HPDE6-E6E7 (cell line): ENCODE measurements around the gene ANKRD17.
"Not testable (repeated sequence)": the region's sequence is repeated elsewhere in the genome, so short reads cannot be mapped to it uniquely, and the experiment has no call there.

ENCODE experiments used
- DNase-seq: peaks from one replicate; pipeline ENCODE4 v3.0.0; 2011; ENCODE audit warnings: missing footprints; ENCODE audit errors: extremely low spot score

Gene ANKRD17, protein sequence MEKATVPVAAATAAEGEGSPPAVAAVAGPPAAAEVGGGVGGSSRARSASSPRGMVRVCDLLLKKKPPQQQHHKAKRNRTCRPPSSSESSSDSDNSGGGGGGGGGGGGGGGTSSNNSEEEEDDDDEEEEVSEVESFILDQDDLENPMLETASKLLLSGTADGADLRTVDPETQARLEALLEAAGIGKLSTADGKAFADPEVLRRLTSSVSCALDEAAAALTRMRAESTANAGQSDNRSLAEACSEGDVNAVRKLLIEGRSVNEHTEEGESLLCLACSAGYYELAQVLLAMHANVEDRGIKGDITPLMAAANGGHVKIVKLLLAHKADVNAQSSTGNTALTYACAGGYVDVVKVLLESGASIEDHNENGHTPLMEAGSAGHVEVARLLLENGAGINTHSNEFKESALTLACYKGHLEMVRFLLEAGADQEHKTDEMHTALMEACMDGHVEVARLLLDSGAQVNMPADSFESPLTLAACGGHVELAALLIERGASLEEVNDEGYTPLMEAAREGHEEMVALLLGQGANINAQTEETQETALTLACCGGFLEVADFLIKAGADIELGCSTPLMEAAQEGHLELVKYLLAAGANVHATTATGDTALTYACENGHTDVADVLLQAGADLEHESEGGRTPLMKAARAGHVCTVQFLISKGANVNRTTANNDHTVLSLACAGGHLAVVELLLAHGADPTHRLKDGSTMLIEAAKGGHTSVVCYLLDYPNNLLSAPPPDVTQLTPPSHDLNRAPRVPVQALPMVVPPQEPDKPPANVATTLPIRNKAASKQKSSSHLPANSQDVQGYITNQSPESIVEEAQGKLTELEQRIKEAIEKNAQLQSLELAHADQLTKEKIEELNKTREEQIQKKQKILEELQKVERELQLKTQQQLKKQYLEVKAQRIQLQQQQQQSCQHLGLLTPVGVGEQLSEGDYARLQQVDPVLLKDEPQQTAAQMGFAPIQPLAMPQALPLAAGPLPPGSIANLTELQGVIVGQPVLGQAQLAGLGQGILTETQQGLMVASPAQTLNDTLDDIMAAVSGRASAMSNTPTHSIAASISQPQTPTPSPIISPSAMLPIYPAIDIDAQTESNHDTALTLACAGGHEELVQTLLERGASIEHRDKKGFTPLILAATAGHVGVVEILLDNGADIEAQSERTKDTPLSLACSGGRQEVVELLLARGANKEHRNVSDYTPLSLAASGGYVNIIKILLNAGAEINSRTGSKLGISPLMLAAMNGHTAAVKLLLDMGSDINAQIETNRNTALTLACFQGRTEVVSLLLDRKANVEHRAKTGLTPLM (N-terminal part only)

DNA sequence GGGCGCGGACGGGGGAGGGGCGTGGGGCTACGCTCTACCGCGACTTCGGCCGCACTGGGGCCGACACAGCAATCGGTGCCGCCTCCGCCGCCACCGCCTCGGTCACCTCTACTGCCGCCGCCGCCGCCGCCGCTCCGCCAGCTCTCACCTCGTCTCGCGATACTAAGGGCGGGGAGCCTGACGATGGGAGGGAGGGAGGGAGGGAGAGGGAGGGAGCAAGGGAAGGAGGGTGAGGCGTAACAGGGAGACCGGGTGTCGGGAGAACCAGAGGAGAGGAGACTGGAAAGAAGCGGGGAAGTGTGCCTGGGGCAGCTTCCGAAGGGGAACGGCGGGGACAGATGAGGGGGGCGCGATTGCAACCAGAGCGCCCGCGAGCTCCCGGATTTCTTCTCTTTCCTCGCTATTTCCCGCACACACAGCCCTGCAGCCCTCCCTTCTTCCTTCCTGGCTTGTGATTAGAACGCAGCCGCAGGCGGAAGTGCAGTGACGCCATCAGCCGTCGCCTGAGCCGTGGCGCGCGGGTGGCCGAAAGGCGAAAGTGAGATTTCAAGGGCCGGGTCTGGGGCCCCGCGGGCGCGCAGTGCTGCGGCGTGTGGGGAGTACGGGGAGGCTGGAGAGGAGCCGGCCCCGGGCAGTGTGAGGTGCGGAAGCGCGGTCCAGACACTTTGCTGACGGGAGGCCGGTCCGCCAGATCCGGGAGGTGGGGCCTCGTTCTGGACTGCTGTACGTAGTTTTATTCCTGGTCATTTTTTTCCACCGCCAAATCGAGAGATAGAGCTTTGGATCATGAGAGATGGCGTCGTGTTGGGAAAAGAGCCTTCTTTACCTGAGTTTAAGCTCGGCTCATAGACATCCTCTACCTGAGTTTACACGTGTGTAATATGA lies at the start of gene ANKRD17:
ANKRD17 (minus strand) TSS at position 113 of the 885 bp plus-strand sequence. CDS start 130 bp downstream, outside the sequence.
- peak; percentile 75 for DNase-seq

DNA sequence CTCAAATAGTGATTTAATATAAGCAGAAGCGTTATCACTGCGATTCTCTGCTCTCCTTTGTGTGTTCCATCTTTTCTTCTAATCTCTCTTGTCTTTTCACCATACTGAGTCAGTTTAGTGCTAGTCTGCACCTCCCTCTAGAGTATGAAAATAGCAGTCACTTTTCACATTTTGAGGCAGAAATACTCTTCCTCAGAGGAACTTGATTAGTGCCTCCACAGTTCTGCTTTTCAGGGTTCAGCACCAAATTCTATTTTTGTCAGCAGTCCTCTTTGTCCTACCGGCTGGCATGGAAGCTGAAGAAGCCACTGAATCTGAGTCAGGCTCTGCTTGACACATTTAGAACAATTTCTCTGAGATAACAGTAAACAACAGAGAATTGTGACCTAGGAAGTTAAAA lies 49.7 kb upstream of the ANKRD17 start:
- no peak for DNase-seq

DNA sequence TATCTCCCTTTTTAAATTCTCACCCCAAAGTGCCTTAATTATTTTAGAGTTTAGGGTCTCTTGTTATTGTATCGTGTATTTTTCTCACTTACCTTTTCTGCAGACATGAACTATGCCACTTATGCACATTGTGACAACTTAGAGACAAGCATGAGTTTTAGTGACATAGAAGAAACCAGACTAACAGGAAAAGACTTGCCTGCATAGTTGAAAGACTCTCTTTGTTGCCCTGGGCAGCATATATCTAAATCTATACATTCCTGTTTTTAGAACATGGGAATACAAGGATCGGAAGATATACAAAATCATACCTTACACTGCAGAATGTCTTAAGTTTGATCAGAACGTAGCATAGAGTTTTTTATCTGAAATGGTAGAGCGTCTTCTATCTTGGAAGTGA lies 45.1 kb upstream of the ANKRD17 start:
- DNase-seq, result no peak

DNA sequence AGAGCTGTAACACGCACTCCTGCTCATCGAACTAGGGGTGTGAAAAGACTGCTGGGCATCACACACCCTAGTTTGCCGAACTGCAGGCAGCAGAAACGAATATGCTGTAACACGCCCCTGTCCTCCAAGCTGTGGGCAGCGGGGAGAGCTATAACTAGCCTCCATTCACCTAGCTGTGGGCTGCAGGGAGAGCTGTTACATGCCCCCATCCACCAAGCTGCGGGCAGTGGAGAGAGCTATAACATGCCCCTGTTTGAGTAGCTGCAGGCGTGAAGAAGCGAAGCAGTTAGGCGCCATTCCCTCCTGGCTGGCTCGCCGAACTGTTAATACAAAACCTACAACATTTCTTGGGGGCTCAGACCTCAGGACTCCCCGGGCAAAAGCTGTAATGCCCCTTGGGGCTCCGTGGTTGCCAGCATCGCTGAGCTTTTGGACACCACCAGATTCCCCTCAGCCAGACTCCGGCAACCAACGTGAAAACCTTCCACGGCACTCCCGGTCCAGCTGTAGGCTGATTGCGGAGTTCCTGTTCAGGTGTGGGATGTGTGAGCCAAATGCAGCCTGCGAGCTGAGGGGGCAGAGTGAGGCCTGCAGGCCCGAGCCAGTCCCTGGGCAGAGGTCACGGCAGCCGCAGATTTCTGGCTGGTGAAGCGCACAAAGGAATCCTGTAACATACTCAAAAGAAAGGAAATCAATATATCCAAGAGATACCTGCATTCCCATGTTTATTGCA lies 41.1 kb upstream of the ANKRD17 start:
- no peak for DNase-seq

DNA sequence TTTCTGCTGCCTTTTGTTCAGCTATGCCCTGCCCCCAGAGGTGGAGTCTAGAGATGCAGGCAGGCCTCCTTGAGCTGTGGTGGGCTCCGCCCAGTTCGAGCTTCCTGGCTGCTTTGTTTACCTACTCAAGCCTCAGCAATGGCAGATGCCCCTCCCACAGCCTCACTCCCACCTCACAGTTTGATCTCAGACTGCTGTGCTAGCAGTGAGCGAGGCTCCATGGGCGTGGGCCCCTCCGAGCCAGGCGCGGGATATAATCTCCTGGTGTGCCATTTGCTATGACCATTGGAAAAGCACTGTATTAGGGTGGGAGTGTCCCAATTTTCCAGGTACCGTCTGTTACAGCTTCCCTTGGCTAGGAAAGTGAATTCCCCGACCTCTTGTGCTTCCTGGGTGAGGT lies 34.1 kb upstream of the ANKRD17 start:
- DNase-seq, result not testable (repeated sequence)

DNA sequence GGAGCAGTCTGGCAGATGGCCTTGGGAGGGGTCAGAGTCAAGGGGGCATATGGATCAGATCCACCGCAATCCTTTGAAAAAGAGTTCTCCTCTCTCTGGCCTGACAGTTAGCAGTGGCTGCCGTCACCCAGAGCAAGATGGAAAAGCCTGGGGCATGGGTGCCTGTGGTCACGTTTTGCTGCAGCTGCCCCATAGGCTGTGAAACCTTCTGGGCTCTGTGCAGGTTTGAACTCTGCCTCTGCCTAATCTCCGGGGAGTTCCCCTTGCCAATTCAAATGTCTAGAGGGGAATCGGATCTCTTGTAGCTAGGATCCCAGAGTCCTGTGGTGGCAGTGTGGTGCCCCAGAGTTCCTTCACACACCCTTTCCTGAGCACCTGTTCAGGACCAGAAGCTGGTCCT lies 23.4 kb upstream of the ANKRD17 start:
- no peak for DNase-seq

DNA sequence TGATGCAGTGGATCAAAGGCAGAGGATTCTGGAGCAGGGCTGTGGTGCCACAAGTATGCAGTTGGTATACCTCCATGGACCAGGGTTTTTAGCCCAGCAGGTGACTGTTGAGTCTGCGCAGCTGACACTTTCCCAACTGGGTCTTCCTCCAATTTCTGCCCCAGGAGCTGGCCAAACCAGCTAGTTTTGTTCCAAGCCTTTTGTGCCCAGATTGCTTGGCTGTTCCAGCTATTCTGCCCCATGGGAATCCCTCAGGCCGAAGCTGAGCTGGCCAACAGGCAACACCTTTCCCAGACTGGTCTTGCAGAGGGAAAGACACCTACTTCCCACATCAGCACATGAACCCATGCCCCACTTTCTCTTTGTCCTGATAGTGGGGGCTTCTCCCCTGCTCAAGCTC lies 22.8 kb upstream of the ANKRD17 start:
- no peak for DNase-seq

DNA sequence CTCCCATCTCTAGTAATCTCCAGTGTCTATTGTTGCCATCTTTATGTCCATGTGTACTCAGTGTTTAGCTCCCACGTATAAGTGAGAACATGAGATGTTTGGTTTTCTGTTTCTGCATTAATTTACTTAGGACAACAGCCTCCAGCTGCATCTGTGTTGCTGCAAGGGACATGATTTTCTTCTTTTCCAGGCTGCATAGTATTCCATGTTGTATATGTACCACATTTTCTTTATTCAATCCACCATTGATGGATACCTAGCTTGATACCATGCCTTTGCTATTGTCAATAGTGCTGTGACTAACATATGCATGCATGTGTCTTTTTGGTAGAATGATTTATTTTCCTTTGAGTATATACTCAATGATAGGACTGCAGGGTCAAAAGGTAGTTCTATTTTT lies 18.6 kb upstream of the ANKRD17 start:
- no peak for DNase-seq

DNA sequence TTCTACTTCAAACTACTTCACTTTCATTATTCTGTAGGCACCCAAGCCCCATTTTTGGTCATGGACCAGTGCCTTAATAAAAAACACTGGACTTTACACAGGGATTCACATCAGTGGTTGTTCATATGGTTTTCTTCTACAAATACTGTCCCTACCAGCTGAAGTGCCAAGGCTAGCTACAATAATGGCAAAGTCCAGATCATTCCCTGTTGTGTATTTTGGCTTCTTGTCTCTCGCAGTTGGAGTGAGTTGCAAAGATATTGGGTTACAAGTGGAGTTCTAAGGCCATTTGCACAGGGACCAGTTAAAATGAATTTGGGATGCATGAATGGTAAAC lies 16.7 kb upstream of the ANKRD17 start:
- DNase-seq, result no peak

DNA sequence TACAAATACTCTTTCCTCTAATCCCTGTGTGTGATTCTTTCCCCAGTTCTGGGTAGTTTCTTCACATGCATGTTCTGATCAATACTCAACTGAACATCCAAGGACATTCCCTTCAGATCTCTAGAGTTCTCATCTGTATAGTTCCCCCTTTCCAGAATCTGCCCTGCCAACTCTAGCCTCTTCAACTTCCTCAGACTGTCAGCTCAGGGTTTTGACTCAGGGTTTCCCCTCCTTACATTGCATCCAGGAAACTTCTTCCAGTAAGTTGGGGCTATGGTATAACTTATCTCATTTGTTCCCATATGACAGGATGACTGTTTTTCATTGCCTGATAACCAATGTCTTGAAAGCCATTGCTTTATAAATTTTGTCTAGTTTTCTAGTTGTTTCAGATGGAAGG lies 14.2 kb upstream of the ANKRD17 start:
- no peak for DNase-seq

DNA sequence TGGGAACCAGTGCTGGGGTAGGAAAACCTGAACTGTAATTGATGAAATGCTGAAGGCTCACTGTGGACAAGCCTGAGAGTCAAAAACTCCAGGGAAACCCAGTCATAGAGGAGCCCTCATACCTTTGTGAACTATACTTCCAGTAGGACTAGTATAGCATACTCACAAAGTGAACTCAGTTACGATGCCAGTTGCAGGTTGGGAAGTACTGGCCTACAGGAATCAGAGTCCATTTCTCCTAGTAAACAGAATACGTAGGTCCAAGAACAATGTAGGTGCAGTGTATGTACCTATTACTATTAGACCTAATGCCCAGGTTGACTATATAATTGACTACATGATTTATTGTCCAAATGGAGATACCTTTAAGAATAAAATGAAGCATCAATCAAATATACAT lies 8.5 kb upstream of the ANKRD17 start:
- DNase-seq, result no peak

DNA sequence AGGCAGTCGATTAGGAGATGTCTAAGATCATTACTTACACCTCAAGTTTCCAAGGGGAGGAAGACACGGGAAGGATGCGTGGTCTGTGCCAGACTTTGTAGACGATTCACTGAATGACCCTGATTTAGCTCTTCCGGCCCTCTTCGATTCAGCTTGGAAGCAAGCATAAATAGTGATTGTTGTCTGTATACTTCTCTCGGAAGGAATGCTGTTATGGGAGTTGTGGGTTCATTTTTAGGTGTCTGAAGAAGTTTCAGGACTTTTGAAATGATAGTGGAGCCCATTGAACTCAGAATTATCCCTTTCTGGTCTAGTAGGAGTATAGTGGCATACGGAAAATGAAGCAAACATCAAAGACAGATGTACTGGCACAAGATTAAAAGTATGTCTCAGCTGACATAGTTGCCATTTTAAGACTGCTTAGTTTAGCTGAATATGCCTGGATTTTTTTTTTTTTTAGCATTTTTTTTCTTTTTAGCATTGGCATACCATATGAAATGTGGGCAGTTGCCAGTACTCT lies 1.0 kb upstream of the ANKRD17 start:
- DNase-seq, result no peak

DNA sequence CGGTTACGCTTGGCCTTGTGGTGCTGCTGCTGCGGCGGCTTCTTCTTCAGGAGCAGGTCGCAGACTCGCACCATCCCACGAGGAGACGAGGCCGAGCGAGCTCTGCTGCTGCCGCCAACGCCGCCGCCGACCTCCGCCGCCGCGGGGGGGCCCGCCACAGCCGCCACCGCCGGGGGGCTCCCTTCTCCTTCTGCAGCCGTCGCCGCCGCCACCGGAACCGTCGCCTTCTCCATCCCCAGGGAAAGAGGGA lies 237 bp downstream of the ANKRD17 start:
- no peak for DNase-seq

DNA sequence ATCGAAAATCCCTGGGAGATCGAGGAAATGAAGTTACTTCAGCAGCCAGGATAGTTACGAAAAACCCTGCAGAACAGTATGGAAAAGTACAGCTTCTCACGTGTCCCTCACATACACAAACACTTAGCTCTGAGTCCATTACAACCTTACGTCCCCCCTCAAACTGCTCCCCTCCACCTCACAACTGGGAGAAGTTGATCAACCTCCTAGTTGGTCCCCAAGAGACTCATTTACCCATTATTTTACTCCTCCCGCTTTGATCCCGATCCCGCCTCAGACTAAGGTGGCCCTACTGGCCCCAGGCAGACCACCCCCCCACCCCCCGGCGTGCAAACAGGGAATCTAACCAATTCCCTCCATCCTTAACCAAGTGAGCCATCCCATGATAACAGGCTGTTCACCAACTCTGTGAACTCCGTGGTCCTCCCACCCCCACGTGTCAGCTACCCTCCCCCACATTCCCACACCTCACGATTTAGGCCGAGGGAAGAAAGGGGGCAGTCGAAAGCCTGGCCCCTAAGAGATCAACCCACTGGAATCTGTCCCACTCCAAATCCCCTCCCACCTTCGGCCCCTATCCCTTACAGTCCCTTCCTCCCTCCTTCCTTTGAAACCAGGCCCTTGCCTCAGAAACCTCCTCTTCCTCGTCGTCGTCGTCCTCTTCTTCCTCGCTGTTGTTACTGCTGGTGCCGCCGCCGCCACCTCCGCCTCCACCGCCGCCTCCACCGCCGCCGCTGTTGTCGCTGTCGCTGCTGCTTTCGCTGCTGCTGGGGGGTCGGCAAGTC lies 755 bp downstream of the ANKRD17 start:
- peak; percentile 3 for DNase-seq

DNA sequence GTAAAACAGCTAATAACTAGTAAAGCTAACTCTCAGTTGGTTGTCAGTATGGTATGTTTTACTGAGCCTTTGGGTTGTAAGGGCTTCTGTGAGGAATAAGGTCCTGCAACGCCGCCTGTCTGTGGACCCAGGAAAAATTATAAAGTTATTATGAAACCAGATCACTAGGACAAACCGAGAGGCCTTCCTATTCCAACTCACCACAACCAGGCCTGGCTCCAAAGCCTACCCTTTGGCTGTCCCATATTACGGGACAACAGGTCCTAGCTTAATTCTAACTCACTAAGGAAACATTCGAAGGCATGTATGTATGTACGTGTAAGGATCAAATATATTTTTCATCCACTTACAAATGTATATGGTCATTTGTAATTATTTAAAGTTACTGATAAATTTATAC lies 1.4 kb downstream of the ANKRD17 start:
- peak; percentile 28 for DNase-seq

DNA sequence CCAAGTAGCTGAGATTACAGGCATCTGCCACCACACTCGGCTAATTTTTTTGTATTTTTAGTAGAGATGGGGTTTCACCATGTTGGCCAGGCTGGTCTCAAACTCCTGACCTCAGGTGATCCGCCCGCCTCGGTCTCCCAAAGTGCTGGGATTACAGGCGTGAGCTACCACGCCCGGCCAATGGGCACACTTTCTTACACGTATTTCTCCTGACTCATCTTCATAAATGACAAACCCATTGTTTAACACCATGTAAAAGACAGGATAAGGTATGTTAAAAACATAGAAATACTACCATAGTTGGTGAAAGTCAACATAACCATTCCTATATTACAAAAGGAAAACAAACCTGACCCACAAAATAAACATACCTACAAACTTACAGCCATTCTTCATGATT lies 2.8 kb downstream of the ANKRD17 start:
- DNase-seq, result not testable (repeated sequence)

DNA sequence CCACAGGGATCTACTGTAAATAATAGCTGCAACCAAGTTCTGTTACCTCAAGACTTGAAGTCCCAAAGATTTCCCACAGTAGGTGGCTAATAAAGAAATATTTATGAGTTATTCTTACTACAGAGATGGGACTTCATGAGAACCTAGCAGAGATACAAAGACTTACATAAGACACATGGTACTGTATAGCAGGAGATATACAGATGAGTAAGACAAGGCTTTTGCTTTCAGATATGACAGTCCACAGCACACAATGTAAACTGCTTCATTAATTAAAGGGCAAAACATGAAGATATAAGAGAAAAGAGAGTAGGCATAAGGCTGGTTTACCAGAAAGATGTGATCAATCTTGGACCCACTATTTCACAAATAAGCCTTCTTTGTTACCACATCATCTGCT lies 6.6 kb downstream of the ANKRD17 start:
- no peak for DNase-seq

DNA sequence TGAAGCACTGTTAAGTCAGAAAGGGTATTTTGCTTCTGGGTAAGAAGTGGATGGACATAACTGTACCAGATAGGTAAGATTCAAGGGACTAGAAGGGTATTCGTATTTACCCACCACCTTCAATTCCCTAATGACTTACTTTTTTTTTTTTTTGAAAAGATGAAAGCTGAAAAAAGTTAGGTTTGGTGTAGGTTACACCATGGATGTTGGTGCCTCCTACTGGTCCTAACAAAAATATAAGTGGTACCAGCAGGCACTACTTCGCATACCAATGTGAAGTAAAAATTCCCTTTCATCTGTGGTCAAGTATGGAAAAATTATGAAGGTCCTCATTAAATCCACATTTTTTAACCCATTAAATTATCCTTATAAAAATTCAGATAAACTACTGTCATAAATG lies 7.2 kb downstream of the ANKRD17 start:
- no peak for DNase-seq

DNA sequence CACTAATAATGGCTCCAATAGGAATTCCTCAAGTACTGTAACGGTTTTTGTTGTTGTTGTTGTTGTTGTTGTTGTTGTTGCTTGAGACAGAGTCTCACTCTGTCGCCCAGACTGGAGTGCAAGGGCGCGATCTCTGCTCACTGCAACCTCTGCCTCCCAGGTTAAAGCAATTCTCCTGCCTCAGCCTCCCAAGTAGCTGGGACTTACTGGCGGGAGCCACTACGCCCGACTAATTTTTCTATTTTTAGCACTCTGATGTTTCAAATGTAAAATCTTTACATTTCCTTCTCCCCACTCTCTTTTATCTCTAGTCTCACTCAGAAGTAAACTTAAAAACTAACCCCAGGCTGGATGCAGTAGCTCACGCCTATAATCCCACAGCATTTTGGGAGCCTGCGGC lies 8.0 kb downstream of the ANKRD17 start:
- DNase-seq, result no peak

DNA sequence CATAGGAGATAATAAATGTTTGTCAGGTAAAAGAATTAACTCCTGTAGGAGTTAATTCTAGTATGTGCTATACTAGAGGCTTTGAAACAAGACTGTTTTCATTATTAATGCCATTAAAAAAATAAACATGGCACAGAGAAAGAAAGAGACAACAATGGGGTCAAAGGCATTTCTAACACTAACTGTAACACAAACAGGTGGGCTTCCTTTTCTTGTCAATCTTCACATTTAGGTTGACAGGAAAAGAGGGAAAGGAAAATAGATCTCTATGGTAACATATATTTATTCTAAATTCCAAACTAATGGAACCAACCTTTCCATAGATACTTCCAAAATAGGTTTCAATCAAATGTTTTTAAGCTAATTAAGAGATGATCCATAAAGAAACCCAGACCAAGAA lies 9.8 kb downstream of the ANKRD17 start:
- DNase-seq, result no peak
